Sciatic nerve (tissue), 2 donors: ENCODE results near the gene COL9A3. TPM values are rescaled to one million over a fixed set of nuclear protein-coding genes. Genes with fewer than 3 reads are reported as not detected.

Source experiments
- ATAC-seq: fragments of 200-7000 bp; cut with Tn5 transposase; one replicate; pipeline ENCODE4 v1.9.1; 2020; ENCODE audit warnings: mild to moderate bottlenecking, moderate library complexity
- DNase-seq: peaks from one replicate; pipeline ENCODE4 v3.0.0-alpha.2; 2020; ENCODE audit warnings: low spot score
- intact Hi-C: fragments of 100-400 bp; cut with DNase I; formaldehyde crosslinking; loops from one replicate; pipeline ENCODE4 v1.14.2; 2022
- total RNA-seq: library from RNA; stranded (reverse); fragmentation: NEBNext Ultra II Directional; extraction: Animal tissue kit (Norgen Biotek cat#: 25700); gene quantifications from one replicate; pipeline ENCODE4 v1.2.1, GENCODE V29; 2021
- donor health status: DM: no; HTN: no; CAD: no.
- donor health status: DM: no; HTN: no; CAD: no.

COL9A3 gene
- total RNA-seq, 1 donor from 2014 or later = 69.6 TPM

- ATAC-seq = no peak
- DNase-seq = no peak
- intact Hi-C loops = no loop called here
Measured at GRCh38 chr20:62829231-62830230, 12.7 kb downstream of the COL9A3 start.

- no peak for ATAC-seq
- intact Hi-C loops = no loop called here
- DNase-seq = no peak
Measured at GRCh38 chr20:62830251-62830650, 13.4 kb downstream of the COL9A3 start.

- no peak for DNase-seq
- intact Hi-C loops = no loop called here
- no peak for ATAC-seq
Measured at GRCh38 chr20:62830821-62831220, 14.0 kb downstream of the COL9A3 start.

- DNase-seq = no peak
- no peak for ATAC-seq
- intact Hi-C loops = no loop called here
Measured at GRCh38 chr20:62831361-62831788, 14.5 kb downstream of the COL9A3 start.

- intact Hi-C loops = no loop called here
- peak; percentile 24 for ATAC-seq
Measured at GRCh38 chr20:62831854-62832211, 15.0 kb downstream of the COL9A3 start.

GRCh38 chr20:62832212-62832922 lies 15.5 kb downstream of the COL9A3 start:
- ATAC-seq = peak; percentile 60
- DNase-seq = no peak
- intact Hi-C loops = no loop called here

More at GRCh38 chr20:62831854-62832211, 15.0 kb downstream of the COL9A3 start:
- DNase-seq = no peak

GRCh38 chr20:62832951-62833391 lies 16.1 kb downstream of the COL9A3 start:
- intact Hi-C loops = no loop called here
- no peak for ATAC-seq

GRCh38 chr20:62834967-62835730 lies 18.3 kb downstream of the COL9A3 start:
- intact Hi-C loops = no loop called here
- DNase-seq (no peak), ATAC-seq (no peak)

More at GRCh38 chr20:62832951-62833391, 16.1 kb downstream of the COL9A3 start:
- no peak for DNase-seq

GRCh38 chr20:62835931-62836861 lies 19.3 kb downstream of the COL9A3 start:
- ATAC-seq (no peak), DNase-seq (no peak)
- intact Hi-C loops = no loop called here

GRCh38 chr20:62836967-62837490 lies 20.2 kb downstream of the COL9A3 start:
- intact Hi-C loops = no loop called here
- ATAC-seq (no peak), DNase-seq (no peak)

- DNase-seq (no peak), ATAC-seq (peak; percentile 44)
- intact Hi-C loops = no loop called here
Measured at GRCh38 chr20:62837790-62838127, 20.9 kb downstream of the COL9A3 start.

GRCh38 chr20:62838128-62838891 lies 21.5 kb downstream of the COL9A3 start:
- ATAC-seq = peak; percentile 85
- intact Hi-C loops = no loop called here
- no peak for DNase-seq

GRCh38 chr20:62839261-62839660 lies 22.4 kb downstream of the COL9A3 start:
- intact Hi-C loops = no loop called here
- ATAC-seq (no peak), DNase-seq (no peak)

- ATAC-seq = no peak
- intact Hi-C loops = no loop called here
- DNase-seq = no peak
Measured at GRCh38 chr20:62839816-62840215, 23.0 kb downstream of the COL9A3 start.

GRCh38 chr20:62840244-62841197 lies 23.7 kb downstream of the COL9A3 start:
- intact Hi-C loops = no loop called here
- no peak for DNase-seq
- no peak for ATAC-seq

- DNase-seq (no peak), ATAC-seq (no peak)
- intact Hi-C loops = no loop called here
Measured at GRCh38 chr20:62841705-62842212, 24.9 kb downstream of the COL9A3 start.
